Sigmoid colon (tissue), 7 donors: Measurements from ENCODE around the gene KLRB1. TPM values are rescaled to one million over a fixed set of nuclear protein-coding genes. Genes with fewer than 3 reads are reported as not detected.

Experiments
- DNase-seq: peaks from one replicate; pipeline ENCODE4 v3.0.0-alpha.2; 2019
- H3K27ac ChIP-seq, 4 donors: fragments of 200-600 bp; sonication (generic); one replicate each; pipeline ENCODE4 v1.5.1; 2016 to 2019; ENCODE audit warnings: mild to moderate bottlenecking in 1 of 4
- H3K27me3 ChIP-seq, 3 donors: fragments of 200-600 bp; sonication (generic); one replicate each; pipeline ENCODE4 v1.5.1; 2019; ENCODE audit warnings: mild to moderate bottlenecking in 1 of 3
- H3K36me3 ChIP-seq, 4 donors: fragments of 200-600 bp; sonication (generic); one replicate each; pipeline ENCODE4 v1.5.1; 2016 to 2019
- H3K4me1 ChIP-seq, 4 donors: fragments of 200-600 bp; sonication (generic); one replicate each; pipeline ENCODE4 v1.5.1; 2017 to 2019
- H3K4me3 ChIP-seq, 4 donors: fragments of 200-600 bp; sonication (generic); one replicate each; pipeline ENCODE4 v1.5.1; 2017 to 2019; ENCODE audit warnings: mild to moderate bottlenecking in 2 of 4, moderate library complexity in 1 of 4
- H3K9me3 ChIP-seq, 4 donors: fragments of 200-600 bp in 3 of 4; sonication (generic) in 3 of 4; one replicate each; pipeline versions ENCODE4 v1.5.1 to v1.6.1; 2013 to 2019
- EP300 ChIP-seq, 4 donors: sonication (generic); formaldehyde crosslinking; IDR thresholded peaks; one replicate each; pipeline ENCODE4 v1.6.1; 2017; ENCODE audit warnings: antibody characterized with exemption in 4 of 4
- POLR2A ChIP-seq, 2 donors: fragments of 450-650 bp; IDR thresholded peaks; one replicate each; pipeline ENCODE4 v1.6.1; 2016; ENCODE audit warnings: antibody characterized with exemption in 2 of 2, mild to moderate bottlenecking in 2 of 2, moderate library complexity in 2 of 2
- POLR2AphosphoS5 ChIP-seq, 4 donors: sonication (generic); formaldehyde crosslinking; IDR thresholded peaks; one replicate each; pipeline ENCODE4 v1.6.1; 2017; ENCODE audit warnings: antibody characterized with exemption in 4 of 4
- WGBS, 2 donors: extraction: QIAGEN DNeasy Blood & Tissue Kit; methylation state at CpG; one replicate each; pipeline ENCODE4 v1.1.7; 2013; 5-methylcytosine and 5-hydroxymethylcytosine counted together
- intact Hi-C: fragments of 100-400 bp; cut with DNase I; formaldehyde crosslinking; loops from one replicate; pipeline ENCODE4 v1.15.1; 2023
- polyA plus RNA-seq, 3 donors: library from polyadenylated mRNA; stranded (reverse); fragments of 200-250 nt; gene quantifications; one replicate each; pipeline ENCODE4 v1.2.3, GENCODE V29; 2013
- total RNA-seq, 4 donors: library from RNA; depleted of rRNA; stranded (reverse); fragments of >200 nt; gene quantifications; one replicate each; pipeline ENCODE4 v1.1.0, GENCODE V29; 2016
- TF ChIP-seq, protein P1 (sequence below), 4 experiments: fragments of 450-650 bp in 3 of 4; fragments of 200-600 bp in 1 of 4; IDR thresholded peaks; one replicate each; pipeline ENCODE4 v1.5.1; 2016 to 2019; ENCODE audit warnings: antibody characterized with exemption in 4 of 4, mild to moderate bottlenecking in 3 of 4, moderate library complexity in 2 of 4
- donor health status: healthy with polysubstance abuse.
- donor health status: Bipolar disorder and iron deficiency.
- donor health status: healthy.

The KLRB1 gene
- total and polyA plus RNA-seq, 7 donors: 0.49 to 3.6 (median 1.4) TPM; not detected in 1

DNA sequence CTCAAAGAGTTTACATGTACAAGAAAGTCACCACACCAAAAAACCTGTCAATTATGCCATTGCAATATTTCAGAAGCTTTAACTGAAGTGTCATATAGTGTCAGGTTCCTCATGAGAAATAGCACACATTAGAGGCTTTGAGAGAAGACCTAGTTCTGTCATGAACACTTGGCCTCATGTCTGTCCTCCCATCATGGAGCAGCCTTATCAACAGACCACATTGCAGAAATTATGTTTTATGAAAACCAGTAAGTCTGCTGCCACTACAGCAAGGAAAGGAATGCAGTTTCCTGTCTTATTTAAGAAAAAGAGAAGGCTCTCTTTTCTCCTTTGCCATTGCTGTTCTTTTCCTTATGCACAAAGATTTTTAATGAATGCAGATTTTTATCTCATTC, 35.5 kb upstream of the KLRB1 start:
- intact Hi-C loops: no loop called here
- no peak overlapping the region for H3K27ac ChIP-seq
- H3K4me1 ChIP-seq: peaks cover 0 to 8% (median 6%) of the 10 kb centered on the region in 4 donors
- no peaks in the 10 kb centered on the region for H3K36me3 ChIP-seq
- H3K9me3 ChIP-seq: no peaks in the 10 kb centered on the region
- no peak overlapping the region for H3K4me3 ChIP-seq
- no peaks in the 10 kb centered on the region for H3K27me3 ChIP-seq
- no peak for DNase-seq
- TF ChIP-seq, protein P1, sequence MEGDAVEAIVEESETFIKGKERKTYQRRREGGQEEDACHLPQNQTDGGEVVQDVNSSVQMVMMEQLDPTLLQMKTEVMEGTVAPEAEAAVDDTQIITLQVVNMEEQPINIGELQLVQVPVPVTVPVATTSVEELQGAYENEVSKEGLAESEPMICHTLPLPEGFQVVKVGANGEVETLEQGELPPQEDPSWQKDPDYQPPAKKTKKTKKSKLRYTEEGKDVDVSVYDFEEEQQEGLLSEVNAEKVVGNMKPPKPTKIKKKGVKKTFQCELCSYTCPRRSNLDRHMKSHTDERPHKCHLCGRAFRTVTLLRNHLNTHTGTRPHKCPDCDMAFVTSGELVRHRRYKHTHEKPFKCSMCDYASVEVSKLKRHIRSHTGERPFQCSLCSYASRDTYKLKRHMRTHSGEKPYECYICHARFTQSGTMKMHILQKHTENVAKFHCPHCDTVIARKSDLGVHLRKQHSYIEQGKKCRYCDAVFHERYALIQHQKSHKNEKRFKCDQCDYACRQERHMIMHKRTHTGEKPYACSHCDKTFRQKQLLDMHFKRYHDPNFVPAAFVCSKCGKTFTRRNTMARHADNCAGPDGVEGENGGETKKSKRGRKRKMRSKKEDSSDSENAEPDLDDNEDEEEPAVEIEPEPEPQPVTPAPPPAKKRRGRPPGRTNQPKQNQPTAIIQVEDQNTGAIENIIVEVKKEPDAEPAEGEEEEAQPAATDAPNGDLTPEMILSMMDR (IDR thresholded peaks at IDR 0.05): no peak
- TF ChIP-seq POLR2AphosphoS5 (IDR thresholded peaks at IDR 0.05) (no peak), POLR2A (IDR thresholded peaks at IDR 0.05) (no peak), EP300 (IDR thresholded peaks at IDR 0.05) (no peak)

- Histone ChIP-seq H3K27ac (no peak overlapping the region), H3K4me3 (no peak overlapping the region), H3K36me3 (no peaks in the 10 kb centered on the region), H3K9me3 (no peaks in the 10 kb centered on the region), H3K27me3 (no peaks in the 10 kb centered on the region), H3K4me1 (peaks cover 0 to 7% (median 6%) of the 10 kb centered on the region in 4 donors)
- TF ChIP-seq POLR2A (IDR thresholded peaks at IDR 0.05) (no peak), POLR2AphosphoS5 (IDR thresholded peaks at IDR 0.05) (no peak), EP300 (IDR thresholded peaks at IDR 0.05) (no peak)
- TF ChIP-seq, protein P1 (IDR thresholded peaks at IDR 0.05): no peak
- intact Hi-C loops: no loop called here
- 85% methylated on average over 15 of the region's 15 CpGs for WGBS, 2 donors
- no peak for DNase-seq
These were observed 35.0 kb upstream of the KLRB1 start for GRCh38 chr12:9642606-9643265.

GRCh38 chr12:9640024-9640423, 32.3 kb upstream of the KLRB1 start:
- no peak for DNase-seq
- TF ChIP-seq, protein P1 (IDR thresholded peaks at IDR 0.05): no peak
- TF ChIP-seq POLR2A (IDR thresholded peaks at IDR 0.05): no peak
- no peak for TF ChIP-seq EP300 (IDR thresholded peaks at IDR 0.05)
- no peak for TF ChIP-seq POLR2AphosphoS5 (IDR thresholded peaks at IDR 0.05)
- H3K27me3 ChIP-seq: no peaks in the 10 kb centered on the region
- no peak overlapping the region for H3K27ac ChIP-seq
- no peaks in the 10 kb centered on the region for H3K36me3 ChIP-seq
- intact Hi-C loops: no loop called here
- no peaks in the 10 kb centered on the region for H3K4me1 ChIP-seq
- WGBS, 2 donors: 95 to 97% methylated on average over 2 of the region's 2 CpGs
- H3K9me3 ChIP-seq: no peaks in the 10 kb centered on the region
- no peak overlapping the region for H3K4me3 ChIP-seq

- TF ChIP-seq POLR2A (IDR thresholded peaks at IDR 0.05) (no peak), POLR2AphosphoS5 (IDR thresholded peaks at IDR 0.05) (no peak), EP300 (IDR thresholded peaks at IDR 0.05) (no peak)
- TF ChIP-seq, protein P1 (IDR thresholded peaks at IDR 0.05): no peak
- no peaks in the 10 kb centered on the region for H3K9me3 ChIP-seq
- WGBS, 2 donors: 91 to 92% methylated on average over 5 of the region's 5 CpGs
- intact Hi-C loops: loop anchor here (10.0 kb wide), 1 partner anchor 68 kb away; no protein-coding TSS in a partner anchor
- no peaks in the 10 kb centered on the region for H3K27me3 ChIP-seq
- no peaks in the 10 kb centered on the region for H3K4me1 ChIP-seq
- no peak overlapping the region for H3K4me3 ChIP-seq
- H3K36me3 ChIP-seq: no peaks in the 10 kb centered on the region
- H3K27ac ChIP-seq: no peak overlapping the region
- DNase-seq: no peak
These were observed 29.1 kb upstream of the KLRB1 start for GRCh38 chr12:9636851-9637206.
